ENCODE data around the gene LRMDA. TPM values are rescaled to one million over a fixed set of nuclear protein-coding genes. Genes with fewer than 3 reads are reported as not detected.

LRMDA gene
- polyA plus RNA-seq, 3 donors, result 39.8 to 59.6 (median 56.4) TPM

DNA sequence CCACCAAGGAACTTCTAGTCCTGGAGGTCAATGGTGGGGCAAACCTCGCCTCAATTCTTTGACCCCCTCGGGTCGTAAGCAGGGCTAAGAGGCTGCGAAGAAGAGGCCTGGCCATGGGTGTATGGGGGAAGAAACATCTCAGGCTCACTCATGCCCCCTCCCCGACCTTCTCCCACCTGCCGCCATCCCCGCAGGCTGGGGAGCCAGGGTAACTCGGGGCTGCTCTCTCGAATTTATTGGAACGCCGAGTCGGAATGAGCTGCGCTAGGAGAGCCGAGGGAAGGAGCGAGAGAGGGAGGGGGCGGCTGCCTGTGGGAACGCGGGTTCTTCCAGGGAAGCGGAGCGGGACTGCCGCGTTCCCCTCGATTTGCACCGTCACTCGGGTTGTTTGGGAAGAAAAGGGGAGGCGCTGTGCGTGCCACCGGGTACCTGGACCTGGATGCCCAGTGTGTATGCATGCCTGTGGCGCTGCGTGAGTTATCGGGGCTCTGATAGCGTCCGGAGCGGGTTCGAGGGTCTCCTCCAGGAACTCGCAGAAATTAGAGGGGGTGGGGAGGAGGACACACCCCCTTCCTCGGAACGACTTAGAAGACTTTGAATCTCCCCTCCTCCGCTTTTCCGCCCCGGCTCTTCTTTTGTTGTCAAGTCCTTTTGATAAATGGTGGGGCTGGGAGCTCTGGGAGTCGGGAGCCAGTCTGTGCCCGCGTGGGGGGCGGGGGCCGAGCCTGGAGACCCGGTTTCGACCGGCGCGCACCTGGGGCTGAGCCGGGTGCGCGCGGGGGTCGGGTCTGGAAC lies 28.1 kb upstream of the LRMDA start:
- Histone ChIP-seq H3K27ac (ENCODE audit: low read depth in 1 of 2, low read length in 2 of 2) (no peak overlapping the region), H3K36me3 (replicated peaks in 1 of 2; ENCODE audit: control insufficient read depth in 1 of 2, insufficient read depth in 2 of 2, low read length in 2 of 2) (peaks cover 2 to 10% of the 10 kb centered on the region in 2 donors), H3K9me3 (replicated peaks in 1 of 2; ENCODE audit: control insufficient read depth in 1 of 2, insufficient read depth in 1 of 2, low read length in 2 of 2) (peaks cover 0 to 19% of the 10 kb centered on the region in 2 donors), H3K4me3 (replicated peaks in 1 of 3; ENCODE audit: low read depth in 2 of 3, low read length in 3 of 3) (peak overlapping the region; percentile 81 to 100 (median 83)), H2AFZ (ENCODE audit: insufficient read depth, low read depth, low read length, poor library complexity, severe bottlenecking) (peak overlapping the region; percentile 85), H3K9ac (ENCODE audit: insufficient read depth, low read length, poor library complexity, severe bottlenecking) (peak overlapping the region; percentile 74), H3K79me2 (ENCODE audit: insufficient read depth, low read length) (peaks cover 13% of the 10 kb centered on the region), H4K20me1 (ENCODE audit: insufficient read depth, low read length) (peaks cover 40% of the 10 kb centered on the region), H3K4me2 (replicated peaks; ENCODE audit: extremely low read depth, low read length, poor library complexity, severe bottlenecking) (peak overlapping the region; percentile 98), H3K27me3 (ENCODE audit: control insufficient read depth in 2 of 2, insufficient read depth in 2 of 2, low read length in 2 of 2) (peaks cover 42 to 54% of the 10 kb centered on the region in 2 donors), H3K4me1 (ENCODE audit: control insufficient read depth in 1 of 2, insufficient read depth in 2 of 2, low read length in 2 of 2) (peaks cover 46 to 69% of the 10 kb centered on the region in 2 donors)
- H3K27me3 Mint-ChIP-seq (ENCODE audit: low read depth in 3 of 3), result peaks cover 48 to 66% (median 55%) of the 10 kb centered on the region in 3 donors
- H3K9me3 Mint-ChIP-seq, result peaks cover 0 to 23% (median 17%) of the 10 kb centered on the region in 7 donors
- peak overlapping the region in 5 of 7 donors; percentile 26 to 79 (median 52) for H3K27ac Mint-ChIP-seq
- intact Hi-C loops (cut with micrococcal nuclease), result loop anchor here (2.0 to 10.0 kb wide), 6 partner anchors 124 to 634 kb away; no protein-coding TSS in a partner anchor
- H3K4me3 Mint-ChIP-seq, result peak overlapping the region; percentile 97 to 98
- H3K36me3 Mint-ChIP-seq, result peaks cover 21 to 26% of the 10 kb centered on the region in 2 donors
- DNase-seq, result peak in 1 of 3 donors; percentile 27
- WGBS (ENCODE audit: insufficient coverage), result 0% methylated on average over 27 of the region's 56 CpGs
- TF ChIP-seq, protein P1, sequence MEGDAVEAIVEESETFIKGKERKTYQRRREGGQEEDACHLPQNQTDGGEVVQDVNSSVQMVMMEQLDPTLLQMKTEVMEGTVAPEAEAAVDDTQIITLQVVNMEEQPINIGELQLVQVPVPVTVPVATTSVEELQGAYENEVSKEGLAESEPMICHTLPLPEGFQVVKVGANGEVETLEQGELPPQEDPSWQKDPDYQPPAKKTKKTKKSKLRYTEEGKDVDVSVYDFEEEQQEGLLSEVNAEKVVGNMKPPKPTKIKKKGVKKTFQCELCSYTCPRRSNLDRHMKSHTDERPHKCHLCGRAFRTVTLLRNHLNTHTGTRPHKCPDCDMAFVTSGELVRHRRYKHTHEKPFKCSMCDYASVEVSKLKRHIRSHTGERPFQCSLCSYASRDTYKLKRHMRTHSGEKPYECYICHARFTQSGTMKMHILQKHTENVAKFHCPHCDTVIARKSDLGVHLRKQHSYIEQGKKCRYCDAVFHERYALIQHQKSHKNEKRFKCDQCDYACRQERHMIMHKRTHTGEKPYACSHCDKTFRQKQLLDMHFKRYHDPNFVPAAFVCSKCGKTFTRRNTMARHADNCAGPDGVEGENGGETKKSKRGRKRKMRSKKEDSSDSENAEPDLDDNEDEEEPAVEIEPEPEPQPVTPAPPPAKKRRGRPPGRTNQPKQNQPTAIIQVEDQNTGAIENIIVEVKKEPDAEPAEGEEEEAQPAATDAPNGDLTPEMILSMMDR (IDR thresholded peaks at IDR 0.05), result no peak
- peaks cover 45% of the 10 kb centered on the region for H3K4me1 Mint-ChIP-seq

DNA sequence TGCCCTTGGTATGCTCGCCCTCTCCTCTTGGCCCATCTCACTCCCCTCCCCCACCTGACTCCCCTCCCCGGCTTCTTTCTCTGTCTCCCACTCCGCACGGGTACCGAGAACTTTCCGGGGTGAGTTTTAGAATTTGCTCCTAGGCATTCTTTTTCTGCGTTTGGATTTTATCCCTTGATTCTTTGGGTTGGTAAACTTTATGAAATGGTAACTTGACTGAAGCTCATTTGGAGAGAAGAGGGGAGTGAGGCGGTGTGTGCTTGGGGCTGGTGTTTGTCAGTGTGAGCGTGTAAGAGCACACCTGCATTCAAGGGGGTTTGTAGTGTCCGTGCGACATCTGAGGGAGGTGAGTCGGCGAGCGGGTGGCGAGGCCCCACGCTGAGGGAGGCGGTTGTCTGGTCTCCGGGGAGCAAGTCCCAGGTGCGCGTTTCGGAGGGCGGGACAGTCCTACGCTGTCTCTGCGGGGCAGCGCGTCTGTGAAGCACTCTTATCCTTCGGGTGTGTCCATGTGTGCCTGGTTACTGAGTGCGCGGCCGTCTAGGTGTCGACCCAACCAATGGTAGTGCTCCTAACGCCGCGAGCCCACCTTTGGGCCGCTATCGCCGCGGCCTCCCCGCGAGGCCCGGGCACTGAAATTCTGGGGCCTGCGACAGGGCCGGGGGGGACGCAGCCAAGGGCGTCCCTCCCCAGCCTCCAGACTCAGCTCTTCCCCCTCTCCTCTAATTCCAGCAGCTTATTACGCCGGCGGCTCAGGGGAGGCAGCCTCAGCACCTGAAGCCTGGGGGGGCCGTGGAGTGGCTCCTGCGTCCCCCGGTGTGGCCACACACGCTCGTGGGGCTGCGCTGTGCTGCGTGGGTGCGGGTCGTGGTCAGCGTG lies 27.2 kb upstream of the LRMDA start:
- DNase-seq, result no peak
- H3K27ac Mint-ChIP-seq, result peak overlapping the region in 2 of 7 donors; percentile 25 to 66
- Histone ChIP-seq H3K9me3 (replicated peaks in 1 of 2; ENCODE audit: control insufficient read depth in 1 of 2, insufficient read depth in 1 of 2, low read length in 2 of 2) (peaks cover 0 to 19% of the 10 kb centered on the region in 2 donors), H3K4me3 (replicated peaks in 1 of 3; ENCODE audit: low read depth in 2 of 3, low read length in 3 of 3) (peak overlapping the region in 1 of 3 experiments; percentile 100), H4K20me1 (ENCODE audit: insufficient read depth, low read length) (peaks cover 32% of the 10 kb centered on the region), H3K27me3 (ENCODE audit: control insufficient read depth in 2 of 2, insufficient read depth in 2 of 2, low read length in 2 of 2) (peaks cover 42 to 52% of the 10 kb centered on the region in 2 donors), H3K27ac (ENCODE audit: low read depth in 1 of 2, low read length in 2 of 2) (no peak overlapping the region), H3K9ac (ENCODE audit: insufficient read depth, low read length, poor library complexity, severe bottlenecking) (no peak overlapping the region), H3K4me1 (ENCODE audit: control insufficient read depth in 1 of 2, insufficient read depth in 2 of 2, low read length in 2 of 2) (peaks cover 55 to 77% of the 10 kb centered on the region in 2 donors), H3K79me2 (ENCODE audit: insufficient read depth, low read length) (peaks cover 10% of the 10 kb centered on the region), H2AFZ (ENCODE audit: insufficient read depth, low read depth, low read length, poor library complexity, severe bottlenecking) (peak overlapping the region; percentile 85), H3K4me2 (replicated peaks; ENCODE audit: extremely low read depth, low read length, poor library complexity, severe bottlenecking) (peak overlapping the region; percentile 98), H3K36me3 (replicated peaks in 1 of 2; ENCODE audit: control insufficient read depth in 1 of 2, insufficient read depth in 2 of 2, low read length in 2 of 2) (peaks cover 0 to 1% of the 10 kb centered on the region in 2 donors)
- peaks cover 0 to 22% (median 17%) of the 10 kb centered on the region in 7 donors for H3K9me3 Mint-ChIP-seq
- intact Hi-C loops (cut with micrococcal nuclease), result loop anchor here (2.0 to 10.0 kb wide), 6 partner anchors 123 to 633 kb away; no protein-coding TSS in a partner anchor
- TF ChIP-seq, protein P1 (IDR thresholded peaks at IDR 0.05), result no peak
- peaks cover 47 to 67% (median 54%) of the 10 kb centered on the region in 3 donors for H3K27me3 Mint-ChIP-seq (ENCODE audit: low read depth in 3 of 3)
- H3K36me3 Mint-ChIP-seq, result peaks cover 17 to 18% of the 10 kb centered on the region in 2 donors
- H3K4me1 Mint-ChIP-seq, result peaks cover 48% of the 10 kb centered on the region
- peak overlapping the region; percentile 97 to 98 for H3K4me3 Mint-ChIP-seq
- 1% methylated on average over 56 of the region's 58 CpGs for WGBS (ENCODE audit: insufficient coverage)

Measured in CD14-positive monocyte (primary cell).